CD4-positive, alpha-beta T cell treated with Interleukin-4 for 1 hour (primary cell): ENCODE data around the gene SPTB.

ENCODE experiments used
- DNase-seq, 2 donors: peaks; one replicate each; pipeline ENCODE4 v3.0.0-alpha.2; 2020 to 2022

SPTB gene

DNA sequence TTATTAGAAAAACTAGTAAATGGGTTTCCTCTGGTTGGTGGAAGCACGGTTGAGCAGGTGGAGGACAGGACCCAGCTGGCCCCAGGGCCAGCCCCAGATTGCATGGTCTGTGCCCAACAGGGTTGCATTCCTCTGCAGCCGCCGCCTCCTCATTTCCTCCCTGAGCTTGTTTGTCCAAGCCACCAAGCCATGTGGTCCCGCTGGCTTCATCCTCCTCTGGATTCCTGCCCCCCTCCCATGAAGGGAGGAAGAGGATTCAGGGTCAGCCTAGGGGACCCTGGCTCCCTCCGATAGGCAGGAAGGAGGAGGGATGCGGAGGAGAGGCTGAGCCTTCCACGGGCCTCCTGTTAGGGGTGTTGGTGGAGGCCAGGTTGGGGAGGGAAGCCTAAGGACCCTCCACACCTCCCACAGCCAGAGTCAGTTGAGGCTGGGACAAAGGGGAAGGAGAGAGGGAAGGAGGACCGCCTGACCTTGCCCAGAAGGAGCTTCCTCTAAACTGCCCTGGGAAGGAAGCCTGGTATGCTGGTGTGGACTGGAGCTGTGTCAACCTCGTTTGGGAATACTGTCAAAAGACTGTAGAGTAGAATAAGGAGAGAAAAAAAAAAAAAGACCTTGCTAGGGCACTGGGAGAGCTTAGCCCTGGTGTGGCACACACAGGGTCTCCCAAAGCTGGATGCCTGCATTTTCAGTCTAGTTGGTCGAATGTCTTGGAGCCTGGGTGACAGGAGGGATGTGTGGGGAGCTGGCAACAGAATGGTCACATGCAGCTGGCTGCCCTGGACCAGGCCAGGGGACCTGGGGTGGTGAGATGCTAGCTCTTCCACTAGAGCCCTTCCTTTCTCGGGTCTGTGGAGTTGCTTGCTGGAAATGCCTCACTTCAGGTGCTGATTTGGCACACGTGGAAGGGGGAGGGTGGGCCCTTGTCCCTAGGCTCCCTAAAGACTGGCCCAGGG is 133.1 kb downstream of the SPTB start:
- no peak for DNase-seq

DNA sequence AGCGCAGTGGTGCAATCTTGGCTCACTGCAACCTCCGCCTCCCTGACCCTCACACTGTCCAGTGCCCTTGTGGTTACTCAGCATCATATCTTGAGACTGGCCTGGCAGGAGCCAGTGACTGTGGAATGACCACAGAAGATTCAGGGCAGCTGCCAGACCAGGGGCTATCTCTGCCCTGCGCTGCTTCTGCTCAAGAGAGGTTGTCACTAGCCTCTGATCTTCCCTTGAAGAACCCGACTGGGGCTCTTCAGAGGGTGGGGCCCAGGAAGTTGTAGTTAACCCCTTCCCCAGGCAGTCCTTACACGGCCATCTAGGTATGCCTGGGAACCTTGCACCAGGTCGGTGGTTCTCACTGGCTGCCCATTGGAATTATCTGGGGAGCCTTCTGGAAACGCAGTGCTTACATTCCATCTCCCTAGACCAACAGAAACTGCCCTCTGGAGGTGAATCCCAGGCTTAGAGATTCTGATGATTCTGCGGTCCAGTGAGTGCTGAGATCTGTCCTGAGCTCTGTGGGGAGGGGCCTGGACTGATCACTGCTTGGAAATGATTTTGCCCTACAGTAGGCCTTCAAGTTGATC is 134.1 kb downstream of the SPTB start:
- DNase-seq = no peak

DNA sequence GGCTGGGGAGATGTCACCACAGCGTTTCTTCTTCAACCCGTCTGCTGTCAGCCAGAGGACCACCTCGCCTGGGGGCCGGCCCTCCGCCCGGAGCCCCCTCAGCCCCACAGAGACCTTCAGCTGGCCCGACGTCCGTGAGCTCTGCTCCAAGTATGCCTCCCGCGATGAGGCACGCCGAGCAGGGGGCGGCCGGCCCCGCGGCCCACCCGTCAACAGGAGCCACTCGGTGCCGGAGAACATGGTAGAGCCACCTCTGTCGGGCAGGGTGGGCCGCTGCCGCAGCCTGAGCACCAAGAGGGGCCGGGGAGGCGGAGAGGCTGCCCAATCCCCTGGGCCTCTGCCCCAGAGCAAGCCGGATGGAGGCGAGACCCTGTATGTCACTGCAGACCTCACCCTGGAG is 136.6 kb downstream of the SPTB start:
- no peak for DNase-seq

DNA sequence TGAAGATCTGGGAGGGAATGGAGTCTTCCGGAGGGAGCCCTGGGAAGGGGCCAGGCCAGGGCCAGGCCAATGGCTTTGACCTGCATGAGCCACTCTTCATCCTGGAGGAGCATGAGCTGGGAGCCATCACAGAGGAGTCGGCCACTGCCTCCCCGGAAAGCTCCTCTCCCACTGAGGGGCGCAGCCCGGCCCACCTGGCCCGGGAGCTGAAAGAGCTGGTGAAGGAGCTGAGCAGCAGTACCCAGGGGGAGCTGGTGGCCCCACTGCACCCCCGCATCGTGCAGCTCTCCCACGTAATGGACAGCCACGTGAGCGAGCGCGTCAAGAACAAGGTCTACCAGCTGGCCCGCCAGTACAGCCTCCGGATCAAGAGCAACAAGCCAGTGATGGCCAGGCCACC is 137.7 kb downstream of the SPTB start:
- DNase-seq = no peak

DNA sequence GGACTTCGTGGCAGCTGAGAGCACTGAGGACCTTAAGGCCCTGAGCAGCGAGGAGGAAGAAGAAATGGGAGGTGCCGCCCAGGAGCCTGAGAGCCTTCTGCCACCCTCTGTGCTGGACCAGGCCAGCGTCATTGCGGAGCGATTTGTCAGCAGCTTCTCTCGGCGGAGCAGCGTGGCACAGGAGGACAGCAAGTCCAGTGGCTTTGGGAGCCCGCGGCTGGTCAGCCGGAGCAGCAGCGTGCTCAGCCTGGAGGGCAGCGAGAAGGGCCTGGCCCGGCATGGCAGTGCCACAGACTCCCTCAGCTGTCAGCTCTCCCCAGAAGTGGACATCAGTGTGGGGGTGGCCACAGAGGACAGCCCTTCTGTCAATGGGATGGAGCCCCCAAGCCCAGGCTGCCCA is 138.5 kb downstream of the SPTB start:
- DNase-seq = no peak

DNA sequence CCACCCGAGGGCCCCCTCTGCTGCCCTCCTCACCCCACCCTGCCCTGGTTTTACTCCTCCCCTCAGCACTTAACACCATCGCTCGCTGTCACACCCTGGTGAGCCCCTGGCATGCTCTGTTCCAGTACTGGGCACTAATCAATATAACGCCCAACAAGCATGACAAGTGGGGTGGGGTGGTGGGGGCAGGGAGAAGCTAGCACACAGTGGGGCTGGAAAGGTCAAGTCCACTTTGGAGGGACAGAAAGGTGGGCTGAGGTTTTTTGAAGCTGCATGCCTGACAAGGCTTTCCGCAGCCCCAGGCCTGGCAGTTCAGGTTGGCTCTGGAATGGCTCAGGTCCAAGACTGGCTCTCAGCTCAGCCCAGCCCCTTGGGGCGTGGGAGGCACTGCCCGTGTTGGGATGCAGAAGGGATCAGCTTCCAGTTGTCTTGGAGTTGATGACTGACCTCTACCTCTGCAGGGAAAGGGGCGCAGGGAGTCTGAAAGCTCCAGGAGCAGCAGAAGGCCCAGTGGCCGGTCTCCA is 141.4 kb downstream of the SPTB start:
- DNase-seq = no peak

DNA sequence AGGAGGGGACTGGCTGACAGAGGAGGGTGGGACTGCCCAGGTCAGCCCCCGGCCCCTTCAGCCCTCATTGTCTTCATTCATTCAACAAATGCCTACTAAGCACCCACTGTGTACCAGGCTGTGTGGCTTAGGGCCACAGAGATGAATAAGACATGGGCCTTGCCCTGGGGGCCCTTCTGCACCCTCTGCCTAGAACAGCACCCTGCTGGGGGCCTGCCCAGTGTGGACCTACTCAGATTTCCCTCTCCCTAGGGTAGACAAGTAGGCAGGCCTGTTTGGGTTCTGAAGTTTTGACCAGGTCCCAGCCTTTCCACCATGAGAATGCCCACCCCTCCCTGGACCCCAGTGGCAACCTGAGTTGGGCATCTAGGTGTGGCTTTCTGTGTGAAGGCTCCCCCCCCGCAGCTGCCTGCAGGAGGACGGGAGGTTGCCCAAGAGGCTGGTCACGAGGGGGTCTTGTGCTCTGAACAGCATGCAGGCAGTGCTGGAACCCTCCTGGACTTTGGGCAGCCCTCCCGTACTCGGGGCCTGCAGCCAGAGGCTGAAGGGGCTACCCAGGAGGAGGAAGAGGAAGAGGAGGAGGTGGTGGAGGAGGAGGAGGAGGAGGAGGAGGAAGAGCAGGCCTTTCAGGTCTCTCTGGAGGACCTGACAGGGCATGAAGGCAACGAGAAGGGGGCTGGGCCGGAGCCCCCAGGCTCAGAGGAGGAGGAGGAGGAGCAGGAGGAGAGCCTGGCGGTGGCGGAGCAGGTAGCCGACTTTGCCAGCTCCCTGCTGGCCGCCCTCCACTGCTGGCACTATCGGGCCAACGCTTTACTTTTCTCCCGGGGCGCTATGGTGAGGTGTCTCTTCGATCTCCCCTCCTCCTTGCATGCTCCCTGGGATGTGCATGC is 142.1 kb downstream of the SPTB start:
- DNase-seq = no peak

DNA sequence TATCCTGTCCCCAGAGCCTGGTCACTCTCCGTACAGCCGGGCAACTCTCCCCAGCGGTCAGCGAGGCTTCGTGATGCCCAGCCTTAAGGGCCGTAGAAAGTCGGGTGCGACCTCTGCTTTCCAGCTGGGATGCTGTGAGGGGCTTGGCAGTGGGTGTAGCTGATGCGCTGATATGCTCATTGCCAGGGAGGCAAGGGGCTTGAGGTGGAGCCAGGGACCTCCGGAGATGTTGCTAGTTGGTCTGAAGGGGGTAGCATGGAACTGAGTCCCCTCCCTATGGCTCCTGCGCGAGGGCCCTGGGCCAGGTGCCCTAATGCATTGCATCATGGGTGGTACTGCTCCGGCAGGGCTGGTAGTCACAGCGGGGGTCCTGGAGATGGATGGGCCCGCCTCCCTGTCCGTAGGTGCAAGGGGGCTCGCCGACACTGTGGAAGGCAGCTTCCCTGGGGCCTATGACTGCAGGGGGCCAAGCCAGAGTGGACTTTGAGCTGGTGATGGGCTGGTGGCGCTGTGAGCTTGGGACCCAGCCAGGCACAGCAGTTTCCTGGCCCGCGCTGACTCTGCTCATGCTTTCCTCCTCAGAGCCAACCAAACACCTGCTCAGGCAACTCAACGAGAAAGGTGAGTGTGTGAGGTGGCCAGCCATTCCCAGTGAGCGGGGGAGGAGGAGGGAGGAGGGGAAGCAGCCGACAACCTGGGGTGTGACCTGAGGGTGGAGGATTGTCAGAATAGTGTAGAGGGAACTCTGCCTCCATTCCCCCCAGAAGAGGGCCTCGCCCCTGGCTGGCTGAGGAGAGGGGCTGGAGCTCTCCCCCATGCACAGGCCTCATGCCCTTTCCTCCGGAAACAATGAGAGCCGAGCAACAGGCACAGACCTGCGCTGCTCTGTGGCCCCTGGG is 143.2 kb downstream of the SPTB start:
- no peak for DNase-seq

DNA sequence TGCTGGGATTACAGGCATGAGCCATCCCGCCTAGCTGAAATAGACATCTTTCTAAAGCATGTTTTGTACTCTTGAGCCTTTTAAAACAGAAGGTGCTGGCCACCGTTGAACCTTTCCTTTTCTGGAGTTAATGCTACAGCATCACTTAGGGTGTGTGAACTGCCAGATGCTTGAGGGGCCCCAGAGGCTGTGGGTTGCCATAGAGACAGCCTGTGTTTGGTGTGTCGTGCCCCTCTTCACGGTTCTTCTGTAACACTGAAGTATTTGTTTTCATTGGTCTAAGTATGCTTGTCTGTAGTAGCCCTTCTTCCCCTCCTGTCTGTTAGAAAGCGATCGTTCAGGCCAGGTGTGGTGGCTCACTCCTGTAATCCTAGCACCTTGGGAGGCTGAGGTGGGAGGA is 144.7 kb downstream of the SPTB start:
- DNase-seq = no peak

DNA sequence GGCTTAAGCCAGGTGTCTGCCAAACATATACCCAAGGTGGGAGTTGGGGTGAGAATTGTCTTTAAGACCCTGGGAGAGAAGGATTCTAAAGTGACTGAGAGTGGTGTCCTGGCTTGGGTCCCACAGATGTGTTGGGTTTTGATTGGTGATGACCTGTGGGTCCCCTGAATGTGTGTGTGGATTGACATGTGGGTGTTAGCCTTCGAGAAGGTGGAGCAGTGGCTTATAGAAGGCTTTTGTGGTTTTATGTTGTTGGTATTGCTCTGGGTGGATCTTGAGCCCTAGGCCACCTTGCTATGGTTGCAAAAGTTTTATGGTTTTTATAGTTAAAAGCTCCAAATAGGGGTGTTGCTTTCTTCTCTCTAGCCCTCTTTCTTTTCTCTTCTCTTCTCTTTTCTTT is 145.8 kb downstream of the SPTB start:
- DNase-seq = no peak

DNA sequence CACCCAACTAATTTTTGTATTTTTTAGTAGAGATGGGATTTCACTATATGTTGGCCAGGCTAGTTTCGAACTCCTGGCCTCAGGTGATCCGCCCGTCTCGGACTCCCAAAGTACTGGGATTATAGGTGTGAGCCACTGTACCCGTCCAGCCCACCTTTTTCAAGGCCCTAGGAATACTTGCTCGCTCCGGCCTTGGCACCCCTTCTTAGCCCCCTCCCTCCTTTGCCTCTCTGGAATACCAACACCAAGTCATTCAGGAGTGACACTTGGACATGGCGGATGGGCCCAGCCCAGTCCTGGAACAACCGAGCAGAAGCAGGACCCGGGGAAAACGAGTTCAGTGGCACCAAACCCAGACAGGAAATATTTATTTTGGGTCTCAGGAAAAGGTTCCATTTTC is 146.4 kb downstream of the SPTB start:
- DNase-seq = no peak

DNA sequence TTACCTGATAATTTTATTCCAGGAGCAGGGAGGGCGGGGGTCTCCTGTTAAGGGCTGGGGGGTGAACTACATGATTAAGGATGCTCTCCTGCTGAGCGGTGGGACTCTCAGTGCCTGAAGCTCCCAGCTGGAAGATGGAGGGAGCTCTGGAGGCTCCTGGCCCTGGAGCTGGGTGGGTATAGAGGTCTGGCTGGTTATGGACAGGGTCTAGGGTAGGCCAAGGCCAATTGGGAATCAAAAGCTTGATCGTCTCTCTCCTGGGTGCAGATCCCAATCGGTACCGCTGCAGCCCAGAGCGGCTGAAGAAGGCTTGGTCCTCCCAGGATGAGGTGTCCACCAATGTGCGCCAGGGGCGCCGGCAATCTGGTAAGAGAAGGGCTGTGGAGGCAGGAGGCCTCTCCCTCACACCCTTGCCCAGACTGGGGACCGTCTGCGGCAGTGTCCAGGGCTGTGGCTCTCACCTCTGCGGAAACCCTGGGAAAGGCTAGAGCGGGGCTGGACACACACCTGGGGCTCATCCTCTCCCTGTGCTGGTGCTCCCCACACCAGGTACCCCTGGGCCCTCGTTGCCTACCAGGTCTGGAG is 147.1 kb downstream of the SPTB start:
- no peak for DNase-seq

DNA sequence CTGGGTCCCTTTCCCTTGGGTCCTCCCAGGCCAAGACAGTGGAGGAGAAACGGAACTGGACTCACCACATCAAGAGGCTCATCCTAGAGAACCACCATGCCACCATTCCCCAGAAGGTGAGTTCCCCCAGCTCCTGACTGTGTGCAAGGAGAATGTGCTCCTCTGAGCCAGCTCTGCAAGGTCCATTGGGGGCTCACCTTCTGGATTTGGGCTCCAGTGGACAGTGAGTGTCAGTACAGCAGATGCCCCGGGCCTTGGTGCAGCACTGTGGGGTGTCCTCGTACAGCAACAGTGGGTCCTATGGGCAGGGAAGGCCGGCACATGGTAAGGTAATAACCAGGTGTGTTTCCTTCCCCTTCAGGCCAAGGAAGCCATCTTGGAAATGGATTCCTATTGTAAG is 147.6 kb downstream of the SPTB start:
- no peak for DNase-seq

DNA sequence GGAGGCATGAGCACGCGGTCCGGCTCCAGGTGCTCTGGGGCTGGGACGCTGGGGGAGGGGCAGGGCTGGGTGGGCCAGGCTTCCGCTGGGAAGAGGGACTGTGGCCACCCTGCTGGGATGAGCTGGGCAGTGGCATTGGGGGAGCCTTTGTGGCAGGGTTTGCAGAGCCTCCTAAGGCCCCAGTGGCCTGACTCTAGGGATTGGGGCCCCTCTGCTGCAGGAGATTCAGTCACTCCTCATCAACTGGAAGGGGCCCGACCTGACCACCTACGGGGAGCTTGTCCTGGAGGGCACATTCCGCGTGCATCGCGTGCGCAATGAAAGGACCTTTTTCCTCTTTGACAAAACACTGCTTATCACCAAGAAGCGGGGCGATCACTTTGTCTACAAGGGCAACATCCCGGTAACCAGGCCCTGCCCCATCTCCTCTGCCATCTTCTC is 148.5 kb downstream of the SPTB start:
- DNase-seq = no peak

DNA sequence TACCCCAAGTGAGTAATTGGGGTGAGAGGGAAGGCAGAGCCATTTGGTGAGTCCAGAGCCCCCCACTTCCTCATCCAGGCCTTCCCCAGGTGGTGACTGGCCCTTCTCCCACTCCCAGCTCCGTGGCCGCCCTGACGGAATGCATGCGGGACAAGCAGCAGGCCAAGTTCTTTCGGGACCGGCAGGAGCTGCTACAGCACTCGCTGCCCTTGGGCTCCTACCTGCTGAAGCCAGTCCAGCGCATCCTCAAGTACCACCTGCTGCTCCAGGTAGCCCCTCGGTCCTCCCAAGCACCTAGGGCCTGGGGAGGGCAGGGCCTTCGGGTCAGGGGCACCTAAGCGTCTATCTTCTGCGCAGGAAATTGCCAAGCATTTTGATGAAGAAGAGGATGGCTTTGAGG is 149.0 kb downstream of the SPTB start:
- DNase-seq = no peak

DNA sequence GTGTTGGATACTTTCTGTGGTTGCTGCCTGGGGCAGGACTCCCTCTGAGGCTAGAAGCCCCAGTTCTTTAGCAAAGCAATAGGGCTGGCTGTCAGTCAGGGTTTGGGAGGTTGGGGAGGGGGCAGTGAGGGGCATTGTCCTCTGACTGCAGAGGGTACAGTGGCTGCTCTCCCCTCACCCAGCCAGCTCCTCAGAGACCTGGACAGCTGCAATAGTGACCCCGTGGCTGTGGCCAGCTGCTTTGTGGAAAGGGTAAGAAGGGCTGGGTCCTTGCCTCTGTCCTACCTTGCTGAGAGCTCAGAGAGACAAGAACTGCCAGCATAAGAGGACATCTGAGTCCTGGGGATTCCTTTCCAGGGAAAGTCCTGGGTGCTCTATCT is 149.7 kb downstream of the SPTB start:
- DNase-seq = no peak

DNA sequence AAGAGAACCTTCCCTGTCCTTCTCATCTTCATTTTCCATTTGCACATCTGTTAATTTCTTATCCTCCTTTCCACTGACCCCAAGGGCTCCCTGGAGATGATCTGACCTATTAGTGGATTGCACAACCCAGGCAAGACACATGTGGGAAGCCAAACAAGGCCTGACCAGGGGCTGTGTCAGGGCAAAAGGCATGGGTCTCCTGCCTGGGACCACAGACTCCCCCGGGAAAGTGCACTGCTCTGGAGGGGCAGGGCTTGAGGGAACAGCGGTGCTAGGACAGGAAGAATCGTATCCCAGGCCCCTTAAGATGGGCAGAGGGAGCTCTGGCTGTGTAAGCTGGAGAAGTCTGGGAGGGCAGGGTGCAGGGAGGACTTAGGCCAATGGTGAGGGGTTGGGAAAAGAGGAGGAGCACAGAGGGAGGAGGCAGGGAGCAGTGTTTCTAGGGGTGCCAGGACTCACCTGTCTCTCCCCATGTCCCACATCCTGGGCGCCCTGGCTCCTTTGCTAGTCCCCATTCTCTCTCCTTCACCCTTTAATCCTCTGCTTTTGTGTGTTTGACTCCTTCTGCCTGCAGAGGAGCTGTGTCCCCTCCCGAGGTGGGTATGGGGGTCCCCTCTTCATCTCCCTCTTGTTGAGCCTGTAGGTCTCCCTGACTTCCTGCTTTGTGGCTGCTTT is 150.2 kb downstream of the SPTB start:
- DNase-seq = no peak

DNA sequence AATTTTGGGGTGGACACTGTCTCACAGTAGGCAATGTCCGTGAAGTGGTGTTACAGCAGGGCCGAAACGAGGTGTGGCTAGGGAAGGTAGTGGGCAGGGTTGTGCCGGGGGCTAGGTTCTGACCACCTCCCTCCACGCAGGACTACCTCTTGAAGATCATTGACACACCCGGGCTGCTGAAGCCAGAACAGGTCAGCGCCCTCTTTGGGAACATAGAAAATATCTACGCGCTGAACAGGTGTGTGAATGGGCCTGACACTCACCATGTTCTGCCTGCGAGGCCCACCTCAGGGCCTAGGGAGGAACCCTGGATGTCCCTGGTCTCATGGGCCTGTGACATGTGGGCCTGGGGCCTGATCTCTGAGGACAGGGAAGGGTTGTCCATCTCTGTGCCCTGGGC is 150.9 kb downstream of the SPTB start:
- DNase-seq = no peak

DNA sequence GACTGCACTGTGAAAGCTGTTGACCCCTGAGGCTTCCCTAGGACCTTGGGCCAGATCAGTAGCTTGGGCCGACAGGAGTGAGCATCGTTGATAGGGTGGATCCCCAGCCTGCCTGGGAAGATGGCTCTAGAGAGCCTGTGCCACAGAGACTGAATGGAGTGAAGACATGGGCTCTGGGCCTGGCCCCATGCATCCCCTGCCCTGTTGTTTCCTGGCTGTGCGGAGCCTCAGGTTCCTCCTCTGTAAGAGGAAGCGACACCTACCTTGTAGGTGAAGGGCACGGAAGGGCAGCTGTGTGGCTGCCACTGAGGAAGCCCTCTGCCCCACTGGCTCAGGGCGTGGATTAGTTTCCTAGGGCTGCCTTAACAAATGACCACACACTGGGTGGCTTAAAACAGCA is 151.6 kb downstream of the SPTB start:
- no peak for DNase-seq

DNA sequence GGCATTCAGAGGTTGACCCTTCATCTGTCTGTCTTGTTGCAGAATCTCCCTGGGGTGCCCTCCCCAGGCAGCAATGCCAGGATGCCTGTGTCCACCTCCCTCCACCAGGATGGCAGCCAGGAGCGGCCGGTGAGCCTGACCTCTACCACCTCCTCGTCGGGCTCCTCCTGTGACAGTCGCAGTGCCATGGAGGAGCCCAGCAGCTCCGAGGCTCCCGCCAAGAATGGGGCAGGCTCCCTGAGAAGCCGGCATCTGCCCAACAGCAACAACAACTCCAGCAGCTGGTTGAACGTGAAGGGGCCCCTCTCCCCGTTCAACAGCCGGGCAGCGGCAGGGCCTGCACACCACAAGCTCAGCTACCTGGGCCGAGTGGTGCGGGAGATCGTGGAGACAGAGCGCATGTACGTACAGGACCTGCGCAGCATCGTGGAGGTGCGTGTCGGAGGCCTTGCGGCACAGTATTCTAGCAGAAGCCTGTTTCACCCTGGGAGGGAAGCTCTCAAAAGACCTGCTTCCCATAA is 152.1 kb downstream of the SPTB start:
- no peak for DNase-seq

DNA sequence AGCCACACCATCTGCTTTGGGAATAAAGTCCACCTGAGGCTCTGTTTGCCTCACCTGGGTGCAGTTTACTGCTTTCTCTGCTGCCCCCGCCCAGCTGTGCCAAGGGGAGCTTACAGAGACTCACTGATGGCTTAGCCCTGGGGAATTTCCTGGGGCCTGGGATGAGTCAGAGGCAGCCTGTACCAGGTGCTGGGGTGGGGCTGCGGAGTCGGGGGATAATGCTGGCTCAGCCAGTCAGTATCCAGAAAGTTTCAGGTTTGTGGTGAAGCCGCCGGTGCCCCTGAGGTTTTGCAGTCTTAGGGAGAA is 153.2 kb downstream of the SPTB start:
- peak; percentile 21 to 53 for DNase-seq
